H9 (cell line): ENCODE data around the gene ZFYVE27. TPM values are rescaled to one million over a fixed set of nuclear protein-coding genes. Genes with fewer than 3 reads are reported as not detected.

Source experiments
- DNase-seq: peaks from one replicate; pipeline ENCODE4 v3.0.0-alpha.2; 2017
- H2AFZ ChIP-seq: one replicate; pipeline ENCODE4 v1.6.1; 2013; ENCODE audit warnings: mild to moderate bottlenecking, low read length, control low read depth, moderate library complexity
- H2AK5ac ChIP-seq: 2 replicates; pipeline ENCODE4 v1.6.1; 2013; ENCODE audit warnings: low read length, control low read depth, mixed read lengths; ENCODE audit not compliant: insufficient read length
- H2BK120ac ChIP-seq: one replicate; pipeline ENCODE4 v1.6.1; 2013; ENCODE audit warnings: low read depth, mild to moderate bottlenecking, low read length, control low read depth, inconsistent platforms; ENCODE audit not compliant: poor library complexity, severe bottlenecking
- H2BK12ac ChIP-seq: 2 replicates; pipeline ENCODE4 v1.6.1; 2013; ENCODE audit warnings: low read length, control low read depth, mixed read lengths, low read depth; ENCODE audit not compliant: insufficient read length
- H2BK15ac ChIP-seq: 2 replicates; pipeline ENCODE4 v1.6.1; 2013; ENCODE audit warnings: low read depth, low read length, control low read depth
- H2BK20ac ChIP-seq: one replicate; pipeline ENCODE4 v1.6.1; 2013; ENCODE audit warnings: low read depth, mild to moderate bottlenecking, low read length, control low read depth, inconsistent platforms; ENCODE audit not compliant: poor library complexity, severe bottlenecking
- H2BK5ac ChIP-seq: 2 replicates; pipeline ENCODE4 v1.6.1; 2013; ENCODE audit warnings: low read length, control low read depth, mixed read lengths; ENCODE audit not compliant: insufficient read length
- H3K14ac ChIP-seq: 2 replicates; pipeline ENCODE4 v1.6.1; 2013; ENCODE audit warnings: low read length, control low read depth; ENCODE audit not compliant: insufficient read depth
- H3K18ac ChIP-seq: 2 replicates; pipeline ENCODE4 v1.6.1; 2013; ENCODE audit warnings: low read depth, mild to moderate bottlenecking, mixed read lengths, low read length, control low read depth; ENCODE audit not compliant: insufficient read length
- H3K23ac ChIP-seq: 2 replicates; pipeline ENCODE4 v1.6.1; 2013; ENCODE audit warnings: low read length, control low read depth, mixed read lengths, low read depth; ENCODE audit not compliant: insufficient read length
- H3K23me2 ChIP-seq: 2 replicates; pipeline ENCODE4 v1.6.1; 2013; ENCODE audit warnings: low read depth, mild to moderate bottlenecking, mixed read lengths, low read length, control low read depth; ENCODE audit not compliant: insufficient read length, poor library complexity, severe bottlenecking
- H3K27ac ChIP-seq: 2 replicates; pipeline ENCODE4 v1.5.1; 2013; ENCODE audit warnings: low read length, control low read depth, mixed read lengths, low read depth; ENCODE audit not compliant: insufficient read length
- H3K27me3 ChIP-seq: 2 replicates; pipeline ENCODE4 v1.6.1; 2013; ENCODE audit warnings: low read length, control low read depth, inconsistent platforms; ENCODE audit not compliant: insufficient read depth
- H3K4ac ChIP-seq: 2 replicates; pipeline ENCODE4 v1.6.1; 2013; ENCODE audit warnings: low read depth, mild to moderate bottlenecking, control low read depth, inconsistent platforms, low read length, moderate library complexity
- H3K4me1 ChIP-seq: 2 replicates; pipeline ENCODE4 v1.6.1; 2013; ENCODE audit warnings: low read length, control low read depth, inconsistent platforms; ENCODE audit not compliant: insufficient read depth
- H3K4me2 ChIP-seq: 2 replicates; pipeline ENCODE4 v1.6.1; 2013; ENCODE audit warnings: low read length, control low read depth, mixed read lengths; ENCODE audit not compliant: insufficient read length, insufficient read depth
- H3K56ac ChIP-seq: 2 replicates; pipeline ENCODE4 v1.6.1; 2013; ENCODE audit warnings: low read depth, mild to moderate bottlenecking, mixed read lengths, low read length, control low read depth; ENCODE audit not compliant: insufficient read length
- H3K79me1 ChIP-seq: 2 replicates; pipeline ENCODE4 v1.6.1; 2013; ENCODE audit warnings: low read depth, mild to moderate bottlenecking, moderate library complexity, low read length, control low read depth, inconsistent platforms; ENCODE audit not compliant: insufficient read depth, poor library complexity, severe bottlenecking
- H3K79me2 ChIP-seq: 2 replicates; pipeline ENCODE4 v1.6.1; 2013; ENCODE audit warnings: low read length, control low read depth, inconsistent platforms; ENCODE audit not compliant: insufficient read depth
- H3K9ac ChIP-seq: 2 replicates; pipeline ENCODE4 v1.6.1; 2013; ENCODE audit warnings: low read length, control low read depth, mixed read lengths; ENCODE audit not compliant: insufficient read length; ENCODE audit errors: extremely low read depth
- H3K9me3 ChIP-seq: one replicate; pipeline ENCODE4 v1.6.1; 2013; ENCODE audit warnings: low read depth, low read length, inconsistent platforms; ENCODE audit not compliant: control insufficient read depth
- H3T11ph ChIP-seq: one replicate; pipeline ENCODE4 v1.6.1; 2013; ENCODE audit warnings: mild to moderate bottlenecking, low read length, control low read depth, inconsistent platforms
- H4K20me1 ChIP-seq: one replicate; pipeline ENCODE4 v1.6.1; 2013; ENCODE audit not compliant: control insufficient read depth, insufficient read length, insufficient read depth
- H4K5ac ChIP-seq: 2 replicates; pipeline ENCODE4 v1.6.1; 2013; ENCODE audit warnings: low read depth, mild to moderate bottlenecking, mixed read lengths, low read length, control low read depth; ENCODE audit not compliant: insufficient read length
- H4K8ac ChIP-seq: replicated peaks from 2 replicates; pipeline ENCODE4 v1.6.1; 2013; ENCODE audit warnings: low read length, control low read depth, mixed read lengths, low read depth; ENCODE audit not compliant: insufficient read length
- H4K91ac ChIP-seq: 2 replicates; pipeline ENCODE4 v1.6.1; 2013; ENCODE audit warnings: low read depth, mild to moderate bottlenecking, moderate library complexity, mixed read lengths, low read length, control low read depth; ENCODE audit not compliant: insufficient read length
- H3K27ac Mint-ChIP-seq, 3 experiments: 2 replicates in 2 of 3; 3 replicates in 1 of 3; pipeline ENCODE4 v1.8.0; 2020 to 2021; ENCODE audit warnings: mixed read lengths in 3 of 3, mild to moderate bottlenecking in 1 of 3, moderate library complexity in 1 of 3
- H3K27me3 Mint-ChIP-seq: 2 replicates; pipeline ENCODE4 v1.8.0; 2021; ENCODE audit warnings: low read depth, mild to moderate bottlenecking, moderate library complexity, mixed read lengths
- H3K36me3 Mint-ChIP-seq, 3 experiments: 2 replicates in 2 of 3; 3 replicates in 1 of 3; pipeline ENCODE4 v1.8.0; 2020 to 2021; ENCODE audit warnings: low read depth in 3 of 3, mixed read lengths in 3 of 3; ENCODE audit not compliant: insufficient read depth in 1 of 3
- H3K4me1 Mint-ChIP-seq, 2 experiments: 2 replicates each; pipeline ENCODE4 v1.8.0; 2020; ENCODE audit warnings: mixed read lengths in 2 of 2
- H3K4me3 Mint-ChIP-seq, 2 experiments: 2 replicates in 1 of 2; 3 replicates in 1 of 2; pipeline ENCODE4 v1.8.0; 2020 to 2021; ENCODE audit warnings: mild to moderate bottlenecking in 2 of 2, mixed read lengths in 2 of 2, moderate library complexity in 1 of 2
- H3K9me3 Mint-ChIP-seq, 2 experiments: 2 replicates in 1 of 2; 3 replicates in 1 of 2; pipeline ENCODE4 v1.8.0; 2020; ENCODE audit warnings: mild to moderate bottlenecking in 2 of 2, mixed read lengths in 2 of 2, moderate library complexity in 1 of 2
- CTCF ChIP-seq: fragments of 200-600 bp; sonication (generic); conservative IDR thresholded peaks from 3 replicates; pipeline ENCODE4 v1.8.0; 2021; ENCODE audit warnings: antibody characterized with exemption, mild to moderate bottlenecking
- WGBS: extraction: QIAGEN DNeasy Blood & Tissue Kit; methylation state at CpG from one replicate; pipeline ENCODE4 v1.1.7; 2013; ENCODE audit warnings: missing lambda C conversion rate, low lambda C conversion rate, mixed read lengths; ENCODE audit not compliant: insufficient read length; ENCODE audit errors: extremely low coverage; 5-methylcytosine and 5-hydroxymethylcytosine counted together
- total RNA-seq: library from RNA; stranded (reverse); gene quantifications from 2 replicates; pipeline ENCODE4 v1.2.1, GENCODE V29; 2021

Gene ZFYVE27
- total RNA-seq, 1 experiment from 2014 or later: 33.2 TPM

GRCh38 chr10:97713339-97713825 lies 23.5 kb upstream of the ZFYVE27 start, which contains the start of gene MARVELD1:
MARVELD1 (plus strand) TSS chr10:97713730; CDS start chr10:97713877, 147 bp downstream.
- WGBS: no CpG with 5 or more reads among the region's 37 CpGs
- Mint-ChIP-seq H3K4me1 (peaks cover 41 to 47% of the 10 kb centered on the region in 2 experiments), H3K4me3 (peak within 1 kb of the TSS; percentile 98 to 99), H3K27ac (peak within 1 kb of the TSS; percentile 97 to 99 (median 99)), H3K36me3 (peaks cover 17 to 25% (median 19%) of the 10 kb centered on the region in 3 experiments), H3K27me3 (peaks cover 9% of the 10 kb centered on the region), H3K9me3 (no peaks in the 10 kb centered on the region; a peak in 1 of 5 replicates)
- DNase-seq: peak; percentile 88
- H3T11ph ChIP-seq: no peak within 1 kb of the TSS
- H3K4ac ChIP-seq: no peak within 1 kb of the TSS
- no peak within 1 kb of the TSS for H2AK5ac ChIP-seq
- H3K27me3 ChIP-seq: no peaks in the 10 kb centered on the region
- no peaks in the 10 kb centered on the region for H3K79me2 ChIP-seq
- no peak within 1 kb of the TSS for H2BK120ac ChIP-seq
- no peak within 1 kb of the TSS for H3K23ac ChIP-seq
- H3K27ac ChIP-seq: no peak within 1 kb of the TSS
- peaks cover 21% of the 10 kb centered on the region for H3K23me2 ChIP-seq
- H3K79me1 ChIP-seq: no peaks in the 10 kb centered on the region
- no peak within 1 kb of the TSS for H2BK15ac ChIP-seq
- no peak within 1 kb of the TSS for H4K91ac ChIP-seq
- H4K5ac ChIP-seq: no peak within 1 kb of the TSS
- H2BK5ac ChIP-seq: no peak within 1 kb of the TSS
- H3K4me1 ChIP-seq: peaks cover 4% of the 10 kb centered on the region; the same call in 1 of the 2 replicates
- H3K9me3 ChIP-seq: no peaks in the 10 kb centered on the region
- peak within 1 kb of the TSS; percentile 26 for H2BK12ac ChIP-seq
- no peak within 1 kb of the TSS for H2BK20ac ChIP-seq
- peak within 1 kb of the TSS; percentile 81 for H3K4me2 ChIP-seq
- H4K20me1 ChIP-seq: no peaks in the 10 kb centered on the region
- no peak for TF ChIP-seq CTCF
- H2AFZ ChIP-seq: no peak within 1 kb of the TSS
- peak within 1 kb of the TSS; percentile 49 for H3K9ac ChIP-seq
- H3K14ac ChIP-seq: peak within 1 kb of the TSS; percentile 88
- no peak within 1 kb of the TSS for H3K56ac ChIP-seq
- peak within 1 kb of the TSS; percentile 63 for H3K18ac ChIP-seq
- H4K8ac ChIP-seq: no peak within 1 kb of the TSS
